Measurements from ENCODE around the gene KCNJ1.

GRCh38 chr11:128834157-128834556 is 32.9 kb downstream of the KCNJ1 start:
- no peak for TF ChIP-seq EZH2 (IDR thresholded peaks at IDR 0.05)
- TF ChIP-seq, protein P1, sequence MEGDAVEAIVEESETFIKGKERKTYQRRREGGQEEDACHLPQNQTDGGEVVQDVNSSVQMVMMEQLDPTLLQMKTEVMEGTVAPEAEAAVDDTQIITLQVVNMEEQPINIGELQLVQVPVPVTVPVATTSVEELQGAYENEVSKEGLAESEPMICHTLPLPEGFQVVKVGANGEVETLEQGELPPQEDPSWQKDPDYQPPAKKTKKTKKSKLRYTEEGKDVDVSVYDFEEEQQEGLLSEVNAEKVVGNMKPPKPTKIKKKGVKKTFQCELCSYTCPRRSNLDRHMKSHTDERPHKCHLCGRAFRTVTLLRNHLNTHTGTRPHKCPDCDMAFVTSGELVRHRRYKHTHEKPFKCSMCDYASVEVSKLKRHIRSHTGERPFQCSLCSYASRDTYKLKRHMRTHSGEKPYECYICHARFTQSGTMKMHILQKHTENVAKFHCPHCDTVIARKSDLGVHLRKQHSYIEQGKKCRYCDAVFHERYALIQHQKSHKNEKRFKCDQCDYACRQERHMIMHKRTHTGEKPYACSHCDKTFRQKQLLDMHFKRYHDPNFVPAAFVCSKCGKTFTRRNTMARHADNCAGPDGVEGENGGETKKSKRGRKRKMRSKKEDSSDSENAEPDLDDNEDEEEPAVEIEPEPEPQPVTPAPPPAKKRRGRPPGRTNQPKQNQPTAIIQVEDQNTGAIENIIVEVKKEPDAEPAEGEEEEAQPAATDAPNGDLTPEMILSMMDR (IDR thresholded peaks at IDR 0.05): no peak

All from neural progenitor cell (in vitro differentiated cells).